Measurements from ENCODE around the gene RHOT2.

The RHOT2 gene

DNA sequence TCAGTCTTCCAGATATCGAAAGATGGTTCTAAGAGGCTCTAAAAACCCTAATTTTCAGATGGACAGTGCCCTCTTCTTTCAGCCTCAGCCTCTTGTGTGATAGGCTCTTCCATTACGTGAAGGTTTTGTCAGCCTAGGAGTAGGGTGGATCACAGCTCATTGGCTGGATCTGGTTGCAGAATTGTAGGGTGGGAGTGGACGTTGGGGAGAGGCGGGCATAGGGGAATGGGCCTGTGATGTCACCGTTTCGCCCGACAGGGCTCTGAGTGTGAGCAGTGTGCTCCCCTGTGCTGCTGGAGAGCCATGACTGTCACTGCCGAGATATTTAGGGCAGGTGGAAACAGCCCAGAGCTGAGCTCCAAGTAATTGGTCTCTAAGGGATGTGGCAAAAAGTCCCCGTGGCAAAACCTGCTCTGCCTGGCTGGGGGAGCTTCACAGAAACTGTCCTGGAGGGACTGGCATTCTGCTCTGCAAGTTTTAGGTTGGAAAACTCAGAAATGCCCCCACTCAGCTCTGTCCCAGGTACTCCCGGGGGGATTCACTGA, 43.3 kb upstream of the RHOT2 start:
- Histone ChIP-seq H3K27me3 (peaks cover 4% of the 10 kb centered on the region; the same call in 1 of the 2 replicates), H3K4me1 (peaks cover 30% of the 10 kb centered on the region), H3K36me3 (no peaks in the 10 kb centered on the region; the same call in 1 of the 2 replicates), H3K4me3 (ENCODE audit: low read depth, low read length) (no peak overlapping the region), H3K9me3 (no peaks in the 10 kb centered on the region)
- DNase-seq, result peak; percentile 18
- TF ChIP-seq, protein P1, sequence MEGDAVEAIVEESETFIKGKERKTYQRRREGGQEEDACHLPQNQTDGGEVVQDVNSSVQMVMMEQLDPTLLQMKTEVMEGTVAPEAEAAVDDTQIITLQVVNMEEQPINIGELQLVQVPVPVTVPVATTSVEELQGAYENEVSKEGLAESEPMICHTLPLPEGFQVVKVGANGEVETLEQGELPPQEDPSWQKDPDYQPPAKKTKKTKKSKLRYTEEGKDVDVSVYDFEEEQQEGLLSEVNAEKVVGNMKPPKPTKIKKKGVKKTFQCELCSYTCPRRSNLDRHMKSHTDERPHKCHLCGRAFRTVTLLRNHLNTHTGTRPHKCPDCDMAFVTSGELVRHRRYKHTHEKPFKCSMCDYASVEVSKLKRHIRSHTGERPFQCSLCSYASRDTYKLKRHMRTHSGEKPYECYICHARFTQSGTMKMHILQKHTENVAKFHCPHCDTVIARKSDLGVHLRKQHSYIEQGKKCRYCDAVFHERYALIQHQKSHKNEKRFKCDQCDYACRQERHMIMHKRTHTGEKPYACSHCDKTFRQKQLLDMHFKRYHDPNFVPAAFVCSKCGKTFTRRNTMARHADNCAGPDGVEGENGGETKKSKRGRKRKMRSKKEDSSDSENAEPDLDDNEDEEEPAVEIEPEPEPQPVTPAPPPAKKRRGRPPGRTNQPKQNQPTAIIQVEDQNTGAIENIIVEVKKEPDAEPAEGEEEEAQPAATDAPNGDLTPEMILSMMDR (IDR thresholded peaks at IDR 0.05; ENCODE audit: low read depth, low read length), result no peak

DNA sequence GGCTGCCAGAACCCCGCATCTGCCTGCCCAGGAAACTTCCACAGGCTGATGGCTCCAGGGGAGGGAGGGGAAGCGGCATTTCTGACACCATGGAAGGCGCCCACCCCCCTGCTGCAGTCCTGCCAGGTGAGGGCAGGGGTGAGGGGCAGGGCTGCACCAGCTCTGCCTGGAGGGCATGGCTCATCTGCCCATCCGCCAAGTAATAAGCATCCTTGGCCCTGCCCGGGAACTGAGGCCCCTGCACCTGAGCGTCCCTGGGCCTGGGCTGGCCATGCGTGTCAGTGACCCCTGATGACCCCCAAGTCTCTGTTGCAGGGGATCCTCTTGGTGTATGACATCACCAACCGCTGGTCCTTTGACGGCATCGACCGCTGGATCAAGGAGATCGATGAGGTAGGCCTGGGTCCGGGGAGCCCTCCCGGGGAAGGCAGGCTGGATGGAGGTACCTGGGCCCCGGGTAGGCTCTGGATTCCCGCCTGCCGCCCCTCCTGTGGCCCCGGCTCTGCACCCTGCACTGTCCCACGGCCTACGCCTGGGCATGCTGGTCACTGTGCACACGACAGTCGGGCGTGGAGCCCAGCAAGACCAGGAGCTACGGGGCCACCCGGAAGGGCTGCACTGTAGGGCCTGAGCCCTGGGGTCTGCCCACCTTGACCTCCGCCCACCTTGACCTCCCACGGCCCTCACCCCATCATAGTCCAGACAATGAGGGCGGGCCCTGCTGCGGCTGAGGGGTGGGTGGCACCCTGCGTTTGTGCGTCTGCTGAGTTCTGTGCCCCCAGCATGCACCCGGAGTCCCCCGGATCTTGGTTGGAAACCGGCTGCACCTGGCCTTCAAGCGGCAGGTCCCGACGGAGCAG, 42.6 kb upstream of the RHOT2 start:
- peaks cover 36% of the 10 kb centered on the region for H3K4me1 ChIP-seq
- no peaks in the 10 kb centered on the region; the same call in 1 of the 2 replicates for H3K36me3 ChIP-seq
- no peak overlapping the region for H3K4me3 ChIP-seq (ENCODE audit: low read depth, low read length)
- no peaks in the 10 kb centered on the region for H3K9me3 ChIP-seq
- no peak for DNase-seq
- TF ChIP-seq, protein P1 (IDR thresholded peaks at IDR 0.05; ENCODE audit: low read depth, low read length), result no peak
- peaks cover 4% of the 10 kb centered on the region; the same call in 1 of the 2 replicates for H3K27me3 ChIP-seq

DNA sequence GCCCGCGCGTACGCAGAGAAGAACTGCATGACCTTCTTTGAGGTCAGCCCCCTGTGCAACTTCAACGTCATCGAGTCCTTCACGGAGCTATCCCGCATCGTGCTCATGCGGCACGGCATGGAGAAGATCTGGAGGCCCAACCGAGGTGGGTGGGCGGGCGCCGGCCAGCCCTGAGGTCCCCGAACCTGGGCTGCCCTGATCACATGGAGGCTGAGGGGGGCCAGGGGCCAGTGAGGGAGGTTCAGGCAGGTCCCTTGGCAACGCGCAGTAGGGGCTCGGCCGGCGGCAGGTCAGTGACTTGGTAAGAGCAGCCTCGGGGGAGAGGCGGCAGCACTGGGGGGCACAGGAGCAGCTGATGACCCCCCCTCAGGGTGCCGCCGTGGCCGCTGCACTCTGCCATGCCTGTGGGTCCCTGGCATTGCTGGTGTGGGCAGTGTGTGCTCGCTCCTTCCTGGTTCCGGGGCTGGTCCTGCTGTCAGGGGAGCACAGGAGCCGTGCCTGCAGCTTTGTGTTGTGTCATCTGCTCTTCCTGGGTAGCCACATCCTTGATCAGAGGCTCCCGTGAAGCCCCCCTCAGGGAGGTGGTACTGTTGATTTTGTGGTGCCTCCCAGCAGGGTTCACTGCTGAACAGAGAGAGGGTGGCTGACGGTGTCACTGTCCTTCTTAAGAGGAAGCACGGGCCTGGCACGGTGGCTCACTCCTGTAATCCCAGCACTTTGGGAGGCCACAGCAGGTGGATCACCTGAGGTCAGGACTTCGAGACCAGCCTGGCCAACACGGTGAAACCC, 41.8 kb upstream of the RHOT2 start:
- H3K4me3 ChIP-seq (ENCODE audit: low read depth, low read length), result no peak overlapping the region
- H3K4me1 ChIP-seq, result peaks cover 45% of the 10 kb centered on the region
- no peak for DNase-seq

DNA sequence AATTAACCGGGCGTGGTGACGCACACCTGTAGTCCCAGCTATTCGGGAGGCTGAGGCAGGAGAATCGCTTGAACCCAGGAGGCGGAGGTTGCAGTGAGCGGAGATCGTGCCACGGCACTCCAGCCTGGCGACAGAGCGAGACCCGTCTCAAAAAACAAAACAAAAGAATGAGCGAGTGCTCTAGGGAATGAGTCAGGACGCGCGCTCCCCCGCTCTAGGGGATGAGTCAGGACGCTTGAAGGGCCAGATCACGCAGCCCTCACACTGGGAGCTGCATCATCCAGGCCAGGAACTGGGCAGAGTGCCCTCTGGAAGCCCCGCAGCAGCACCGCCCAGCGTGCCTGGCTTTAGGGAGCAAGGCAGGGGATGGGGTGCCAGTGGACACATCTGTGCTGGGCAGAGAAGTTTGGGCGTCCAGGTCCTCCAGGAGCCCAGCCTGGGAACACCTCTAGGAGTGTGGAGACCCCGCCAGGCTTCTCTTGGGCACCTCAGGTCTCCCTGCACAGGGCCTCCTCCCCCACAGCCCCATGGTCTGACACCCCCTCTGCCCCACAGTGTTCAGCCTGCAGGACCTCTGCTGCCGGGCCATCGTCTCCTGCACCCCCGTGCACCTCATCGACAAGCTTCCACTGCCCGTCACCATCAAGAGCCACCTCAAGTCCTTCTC, 41.0 kb upstream of the RHOT2 start:
- Histone ChIP-seq H3K27me3 (no peaks in the 10 kb centered on the region), H3K9me3 (no peaks in the 10 kb centered on the region), H3K36me3 (no peaks in the 10 kb centered on the region; the same call in 1 of the 2 replicates), H3K4me3 (ENCODE audit: low read depth, low read length) (no peak overlapping the region), H3K4me1 (peaks cover 38% of the 10 kb centered on the region)
- peak; percentile 33 for DNase-seq
- TF ChIP-seq, protein P1 (IDR thresholded peaks at IDR 0.05; ENCODE audit: low read depth, low read length), result no peak

More for the DNA sequence above, 41.8 kb upstream of the RHOT2 start:
- H3K27me3 ChIP-seq, result peaks cover 4% of the 10 kb centered on the region; the same call in 1 of the 2 replicates
- TF ChIP-seq, protein P1 (IDR thresholded peaks at IDR 0.05; ENCODE audit: low read depth, low read length), result no peak
- H3K36me3 ChIP-seq, result no peaks in the 10 kb centered on the region; the same call in 1 of the 2 replicates
- H3K9me3 ChIP-seq, result no peaks in the 10 kb centered on the region

DNA sequence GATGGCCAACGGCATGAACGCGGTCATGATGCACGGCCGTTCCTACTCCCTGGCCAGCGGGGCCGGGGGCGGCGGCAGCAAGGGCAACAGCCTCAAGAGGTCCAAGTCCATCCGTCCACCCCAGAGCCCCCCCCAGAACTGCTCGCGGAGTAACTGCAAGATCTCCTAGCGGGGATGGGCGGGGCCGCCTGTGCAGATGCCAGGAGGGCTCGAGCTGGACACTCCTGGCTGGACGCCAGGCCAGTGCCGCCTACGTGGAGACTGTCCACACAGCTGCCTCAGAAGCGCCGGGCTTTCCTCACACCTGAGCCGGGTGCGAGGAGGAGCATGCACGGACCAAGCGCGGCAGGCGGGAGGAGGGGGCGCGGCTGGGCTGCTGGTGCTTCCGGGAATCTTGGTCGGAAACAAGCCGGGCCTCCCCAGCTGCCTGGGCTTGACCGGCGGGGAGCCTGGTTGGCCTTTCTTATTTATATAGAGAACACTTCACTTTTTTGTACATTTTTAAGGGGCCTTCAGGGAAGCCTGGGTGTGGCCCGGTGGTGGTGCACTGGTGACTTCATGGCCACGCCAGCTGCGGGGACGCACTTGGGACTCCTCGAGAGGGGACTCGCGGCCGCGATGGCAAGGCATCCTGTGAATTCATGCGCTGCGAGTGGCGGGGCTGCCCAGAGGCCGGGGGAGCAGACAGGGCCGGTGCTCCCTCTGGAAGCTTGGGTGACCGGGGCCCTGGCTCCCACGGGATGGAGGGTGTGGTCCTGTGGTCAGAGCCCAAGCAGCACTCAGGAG, 40.3 kb upstream of the RHOT2 start:
- Histone ChIP-seq H3K36me3 (no peaks in the 10 kb centered on the region; the same call in 1 of the 2 replicates), H3K9me3 (no peaks in the 10 kb centered on the region), H3K4me1 (peaks cover 36% of the 10 kb centered on the region), H3K27me3 (no peaks in the 10 kb centered on the region), H3K4me3 (ENCODE audit: low read depth, low read length) (no peak overlapping the region)
- TF ChIP-seq, protein P1 (IDR thresholded peaks at IDR 0.05; ENCODE audit: low read depth, low read length), result no peak
- peak; percentile 36 for DNase-seq
